Progenitor cell of endocrine pancreas (in vitro differentiated cells): Measurements from ENCODE around the gene PACS1. TPM values are rescaled to one million over a fixed set of nuclear protein-coding genes. Genes with fewer than 3 reads are reported as not detected.

Source experiments
- DNase-seq: peaks from one replicate; pipeline ENCODE4 v3.0.0; 2021; ENCODE audit warnings: low spot score; ENCODE audit not compliant: unreplicated experiment
- H3K27ac Mint-ChIP-seq: 2 replicates; pipeline ENCODE4 v1.8.0; 2021; ENCODE audit warnings: mild to moderate bottlenecking, moderate library complexity, mixed read lengths
- H3K27me3 Mint-ChIP-seq: 2 replicates; pipeline ENCODE4 v1.8.0; 2021; ENCODE audit warnings: mixed read lengths
- H3K36me3 Mint-ChIP-seq: 2 replicates; pipeline ENCODE4 v1.8.0; 2022; ENCODE audit warnings: mixed read lengths; ENCODE audit not compliant: insufficient read depth
- H3K4me1 Mint-ChIP-seq: 2 replicates; pipeline ENCODE4 v1.8.0; 2021; ENCODE audit warnings: low read depth, mixed read lengths
- H3K4me3 Mint-ChIP-seq: 2 replicates; pipeline ENCODE4 v1.8.0; 2021; ENCODE audit warnings: low read depth, mild to moderate bottlenecking, moderate library complexity, mixed read lengths
- H3K9me3 Mint-ChIP-seq: 2 replicates; pipeline ENCODE4 v1.8.0; 2021; ENCODE audit warnings: low read depth, mixed read lengths
- total RNA-seq: library from RNA; stranded (reverse); gene quantifications from 2 replicates; pipeline ENCODE4 v1.2.1, GENCODE V29; 2021
- TF ChIP-seq, protein P1 (sequence below): fragments of 200-600 bp; sonication (generic); IDR thresholded peaks from one replicate; pipeline ENCODE4 v1.5.0; 2021; ENCODE audit warnings: antibody characterized with exemption, mild to moderate bottlenecking; ENCODE audit not compliant: unreplicated experiment

Gene PACS1
- total RNA-seq, 1 donor from 2014 or later = 72.3 TPM

DNA sequence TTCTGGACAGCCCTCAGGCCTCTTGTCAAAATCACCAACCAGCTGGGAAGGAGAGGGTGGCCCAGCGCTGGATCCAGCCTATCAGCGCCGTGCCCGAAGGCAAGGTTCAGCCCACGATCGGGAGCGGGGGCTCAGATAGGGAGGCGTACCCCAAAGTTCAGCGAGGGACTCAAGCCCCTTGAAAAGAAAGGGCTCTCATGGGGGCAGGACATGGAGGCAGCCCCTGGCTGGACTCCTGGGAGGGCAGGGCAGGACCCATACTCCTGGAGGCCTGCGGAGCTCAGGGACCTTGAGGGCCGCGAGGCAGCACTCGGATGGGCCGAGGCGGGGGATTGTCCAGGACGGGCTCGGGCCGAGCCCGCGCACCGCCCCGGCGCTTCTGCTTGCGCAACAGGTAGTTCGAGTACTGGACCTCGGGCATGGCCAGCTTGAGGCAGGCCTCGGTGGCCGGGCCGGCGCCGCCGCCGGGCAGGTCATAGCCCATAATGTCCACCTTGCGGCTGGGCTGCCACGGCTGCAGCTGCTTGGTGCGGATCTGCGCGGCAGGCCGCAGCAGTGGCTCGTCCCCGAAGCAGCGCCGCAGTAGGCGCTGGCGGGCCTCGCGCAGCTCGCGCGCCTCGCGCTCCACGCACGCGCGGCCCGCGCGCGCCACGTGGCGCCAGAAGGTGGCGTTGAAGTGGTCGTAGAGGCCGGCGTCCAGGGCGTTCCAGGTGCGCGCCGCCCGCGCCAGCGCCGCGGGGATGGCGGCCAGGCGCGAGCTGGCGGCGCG is 27.7 kb upstream of the PACS1 start:
- TF ChIP-seq, protein P1, sequence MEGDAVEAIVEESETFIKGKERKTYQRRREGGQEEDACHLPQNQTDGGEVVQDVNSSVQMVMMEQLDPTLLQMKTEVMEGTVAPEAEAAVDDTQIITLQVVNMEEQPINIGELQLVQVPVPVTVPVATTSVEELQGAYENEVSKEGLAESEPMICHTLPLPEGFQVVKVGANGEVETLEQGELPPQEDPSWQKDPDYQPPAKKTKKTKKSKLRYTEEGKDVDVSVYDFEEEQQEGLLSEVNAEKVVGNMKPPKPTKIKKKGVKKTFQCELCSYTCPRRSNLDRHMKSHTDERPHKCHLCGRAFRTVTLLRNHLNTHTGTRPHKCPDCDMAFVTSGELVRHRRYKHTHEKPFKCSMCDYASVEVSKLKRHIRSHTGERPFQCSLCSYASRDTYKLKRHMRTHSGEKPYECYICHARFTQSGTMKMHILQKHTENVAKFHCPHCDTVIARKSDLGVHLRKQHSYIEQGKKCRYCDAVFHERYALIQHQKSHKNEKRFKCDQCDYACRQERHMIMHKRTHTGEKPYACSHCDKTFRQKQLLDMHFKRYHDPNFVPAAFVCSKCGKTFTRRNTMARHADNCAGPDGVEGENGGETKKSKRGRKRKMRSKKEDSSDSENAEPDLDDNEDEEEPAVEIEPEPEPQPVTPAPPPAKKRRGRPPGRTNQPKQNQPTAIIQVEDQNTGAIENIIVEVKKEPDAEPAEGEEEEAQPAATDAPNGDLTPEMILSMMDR = no peak
- H3K27me3 Mint-ChIP-seq = no peaks in the 10 kb centered on the region
- no peak overlapping the region for H3K4me3 Mint-ChIP-seq
- peaks cover under 1% of the 10 kb centered on the region for H3K9me3 Mint-ChIP-seq
- peaks cover 5% of the 10 kb centered on the region for H3K4me1 Mint-ChIP-seq
- no peaks in the 10 kb centered on the region for H3K36me3 Mint-ChIP-seq
- no peak overlapping the region for H3K27ac Mint-ChIP-seq
- DNase-seq = no peak

DNA sequence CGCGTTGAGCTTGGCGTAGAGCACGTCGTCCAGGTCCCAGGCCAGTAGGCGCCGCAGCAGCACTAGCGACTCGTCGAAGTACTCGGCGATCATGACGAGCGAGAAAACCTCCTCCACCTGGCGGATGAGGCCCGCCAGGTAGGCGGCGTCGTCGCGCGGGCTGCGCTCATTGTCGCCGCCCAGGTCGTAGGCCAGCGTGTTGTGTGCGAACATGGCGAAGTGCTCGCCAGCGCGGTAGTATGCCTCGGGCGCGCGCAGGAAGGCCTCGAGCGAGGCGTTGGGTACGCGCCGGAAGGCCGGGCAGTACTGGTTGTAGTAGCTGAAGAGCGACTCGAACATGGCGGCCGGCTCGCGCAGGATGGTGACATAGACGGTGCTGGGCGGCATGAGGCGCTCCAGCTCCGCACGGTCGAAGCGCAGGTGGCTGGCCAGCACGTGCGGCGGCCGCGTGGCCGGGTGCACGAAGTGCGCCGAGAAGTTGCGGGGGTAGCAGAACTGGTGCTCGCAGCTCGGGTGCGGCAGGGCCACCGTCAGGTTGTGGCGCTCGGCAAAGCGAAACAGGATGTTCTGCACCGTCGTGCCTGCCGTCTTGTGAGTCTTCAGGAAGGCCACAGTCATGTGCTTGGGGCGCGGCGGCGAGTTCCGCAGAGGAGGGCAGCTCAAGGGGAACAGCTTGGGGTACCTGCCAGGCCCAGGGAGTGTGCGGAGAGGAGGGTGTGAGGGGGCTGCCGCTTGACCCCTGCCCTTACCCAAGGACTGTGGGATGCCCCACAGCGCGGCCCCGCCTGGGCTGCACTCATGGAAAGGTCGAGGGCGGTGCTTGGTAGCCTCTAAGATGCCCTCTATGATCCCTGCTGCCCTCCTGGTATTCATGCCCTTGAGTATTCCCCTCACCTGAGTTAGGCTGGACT is 26.8 kb upstream of the PACS1 start:
- Mint-ChIP-seq H3K36me3 (no peaks in the 10 kb centered on the region), H3K27me3 (no peaks in the 10 kb centered on the region), H3K9me3 (no peaks in the 10 kb centered on the region), H3K4me3 (no peak overlapping the region), H3K4me1 (peaks cover 6% of the 10 kb centered on the region), H3K27ac (no peak overlapping the region)
- TF ChIP-seq, protein P1 = no peak
- DNase-seq = no peak

DNA sequence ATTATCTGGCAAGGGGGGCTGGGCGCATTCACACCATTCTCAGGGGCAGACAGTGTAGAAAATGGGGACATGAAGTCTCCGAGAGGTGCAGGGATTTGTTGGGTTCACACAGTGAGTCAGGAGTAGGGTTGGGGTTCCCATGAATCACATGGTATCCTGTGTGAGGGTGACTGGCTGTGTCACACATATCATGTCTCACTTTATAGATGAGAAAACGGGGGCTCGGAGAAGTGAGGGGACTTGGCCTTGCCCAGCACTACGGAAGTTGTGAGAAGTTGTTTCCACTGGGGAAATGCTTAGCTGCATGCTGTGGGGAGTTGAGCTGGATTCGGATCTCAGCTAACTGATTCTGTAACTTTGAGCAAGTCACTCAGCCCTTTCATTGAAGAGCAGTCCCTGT is 25.3 kb upstream of the PACS1 start:
- no peaks in the 10 kb centered on the region for H3K9me3 Mint-ChIP-seq
- TF ChIP-seq, protein P1 = no peak
- DNase-seq = no peak
- peak overlapping the region; percentile 1 for H3K27ac Mint-ChIP-seq
- H3K27me3 Mint-ChIP-seq = no peaks in the 10 kb centered on the region
- no peaks in the 10 kb centered on the region for H3K36me3 Mint-ChIP-seq
- peaks cover 11% of the 10 kb centered on the region for H3K4me1 Mint-ChIP-seq
- H3K4me3 Mint-ChIP-seq = no peak overlapping the region

DNA sequence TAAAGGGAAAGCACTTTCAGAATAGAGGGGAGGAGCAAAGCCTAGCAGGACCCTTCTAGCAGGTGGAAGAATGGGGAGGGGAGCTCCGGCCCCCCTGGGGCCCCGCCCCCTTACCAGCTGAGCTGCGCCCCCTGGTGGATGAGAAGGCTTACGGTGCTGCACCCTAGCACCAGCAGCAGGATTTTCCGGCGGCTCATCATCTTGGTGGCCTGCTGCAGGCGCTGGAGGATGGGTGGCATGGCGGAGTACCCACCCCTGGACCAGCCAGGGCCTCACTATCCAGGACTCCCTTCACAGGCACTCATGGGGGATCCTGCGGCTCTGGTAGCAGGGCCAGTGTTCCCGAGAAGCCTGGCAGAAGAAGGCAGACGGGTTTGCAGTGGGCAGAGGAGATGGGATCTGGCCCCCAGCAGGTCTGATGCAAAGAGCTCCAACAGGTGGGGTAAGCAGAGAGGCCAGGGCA is 24.9 kb upstream of the PACS1 start:
- TF ChIP-seq, protein P1 = peak; percentile 96
- Mint-ChIP-seq H3K4me1 (peaks cover 12% of the 10 kb centered on the region), H3K9me3 (no peaks in the 10 kb centered on the region), H3K27ac (no peak overlapping the region), H3K4me3 (no peak overlapping the region), H3K36me3 (no peaks in the 10 kb centered on the region), H3K27me3 (no peaks in the 10 kb centered on the region)
- peak; percentile 88 for DNase-seq

DNA sequence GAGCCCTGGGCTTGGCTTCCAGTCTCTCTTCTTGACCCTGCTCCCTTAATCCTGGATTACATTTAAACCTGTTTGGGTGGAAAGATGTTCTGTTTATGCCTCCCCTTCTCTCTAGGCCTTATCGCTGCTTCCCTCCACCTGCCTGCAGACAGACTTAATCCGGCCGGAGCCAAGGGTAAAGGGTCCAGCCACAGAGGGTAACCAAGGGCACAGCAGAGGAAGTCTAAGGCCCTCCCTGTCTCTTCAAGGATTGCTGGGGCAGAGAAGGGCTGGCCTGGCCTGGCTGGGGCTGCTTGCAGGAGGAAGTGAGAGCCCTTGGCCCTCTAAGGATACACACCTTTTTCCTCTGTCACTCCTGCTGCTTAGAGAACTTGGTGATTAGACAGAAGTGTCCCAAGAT is 23.2 kb upstream of the PACS1 start:
- Mint-ChIP-seq H3K4me3 (no peak overlapping the region), H3K27ac (no peak overlapping the region)
- no peak for DNase-seq

More for the DNA sequence above, 23.2 kb upstream of the PACS1 start:
- no peaks in the 10 kb centered on the region for H3K9me3 Mint-ChIP-seq
- H3K36me3 Mint-ChIP-seq = no peaks in the 10 kb centered on the region
- H3K4me1 Mint-ChIP-seq = peaks cover 23% of the 10 kb centered on the region
- TF ChIP-seq, protein P1 = no peak
- H3K27me3 Mint-ChIP-seq = no peaks in the 10 kb centered on the region
